Liver (tissue), 9 donors: Measurements from ENCODE around the gene KIF26B. TPM values are rescaled to one million over a fixed set of nuclear protein-coding genes. Genes with fewer than 3 reads are reported as not detected.
A peak's percentile ranks its signal among the peaks of the same experiment; 100 is the strongest.

Source experiments
- DNase-seq: peaks from one replicate; pipeline ENCODE4 v3.0.0-alpha.2; 2017; ENCODE audit warnings: low spot score
- H3K27ac ChIP-seq, 2 donors: one replicate each; pipeline ENCODE4 v1.7.0; 2013; ENCODE audit warnings: inconsistent platforms in 2 of 2, low read length in 2 of 2, control low read depth in 1 of 2, low read depth in 1 of 2, mild to moderate bottlenecking in 1 of 2
- H3K27me3 ChIP-seq, 4 donors: one replicate each; pipeline versions ENCODE4 v1.6.1 to v1.7.0; 2013; ENCODE audit warnings: low read length in 3 of 4, inconsistent platforms in 1 of 4, mild to moderate bottlenecking in 1 of 4, moderate library complexity in 1 of 4; ENCODE audit not compliant: control insufficient read depth in 4 of 4, insufficient read depth in 4 of 4
- H3K36me3 ChIP-seq, 4 donors: one replicate each; pipeline versions ENCODE4 v1.6.1 to v1.7.0; 2013; ENCODE audit warnings: low read length in 3 of 4, mild to moderate bottlenecking in 3 of 4, low read depth in 1 of 4, moderate library complexity in 1 of 4; ENCODE audit not compliant: control insufficient read depth in 4 of 4, insufficient read depth in 3 of 4
- H3K4me1 ChIP-seq, 4 donors: one replicate each; pipeline versions ENCODE4 v1.6.1 to v1.7.0; 2013; ENCODE audit warnings: low read length in 3 of 4, mild to moderate bottlenecking in 3 of 4, moderate library complexity in 1 of 4; ENCODE audit not compliant: control insufficient read depth in 4 of 4, insufficient read depth in 4 of 4
- H3K4me3 ChIP-seq, 3 donors: one replicate each; pipeline versions ENCODE4 v1.6.1 to v1.7.0; 2013; ENCODE audit warnings: low read length in 3 of 3, control low read depth in 1 of 3, low read depth in 1 of 3, mild to moderate bottlenecking in 1 of 3
- H3K9ac ChIP-seq, 2 donors: one replicate each; pipeline ENCODE4 v1.7.0; 2013; ENCODE audit warnings: low read length in 2 of 2, mild to moderate bottlenecking in 2 of 2, moderate library complexity in 2 of 2, control low read depth in 1 of 2, low read depth in 1 of 2
- H3K9me3 ChIP-seq, 4 donors: one replicate each; pipeline versions ENCODE4 v1.6.1 to v1.7.0; 2013; ENCODE audit warnings: low read length in 3 of 4; ENCODE audit not compliant: control insufficient read depth in 4 of 4
- ATF3 ChIP-seq: IDR thresholded peaks from 2 replicates; pipeline ENCODE4 v1.6.1; 2016; ENCODE audit warnings: antibody characterized with exemption
- EGR1 ChIP-seq, 2 donors: IDR thresholded peaks; 2 replicates each; pipeline ENCODE4 v1.6.1; 2016 to 2018; ENCODE audit warnings: antibody characterized with exemption in 2 of 2, low read depth in 2 of 2
- FOXA1 ChIP-seq: IDR thresholded peaks from 2 replicates; pipeline ENCODE4 v1.6.1; 2016; ENCODE audit warnings: antibody characterized with exemption
- FOXA2 ChIP-seq: IDR thresholded peaks from 2 replicates; pipeline ENCODE4 v1.6.1; 2016; ENCODE audit warnings: antibody characterized with exemption
- HNF4A ChIP-seq, 2 donors: conservative IDR thresholded peaks; 2 replicates each; pipeline ENCODE4 v1.6.1; 2016; ENCODE audit warnings: antibody characterized with exemption in 2 of 2, mild to moderate bottlenecking in 2 of 2
- HNF4G ChIP-seq: IDR thresholded peaks from 2 replicates; pipeline ENCODE4 v1.6.1; 2016; ENCODE audit warnings: antibody characterized with exemption
- MAX ChIP-seq: IDR thresholded peaks from 2 replicates; pipeline ENCODE4 v1.6.1; 2016; ENCODE audit warnings: antibody characterized with exemption
- NR2F2 ChIP-seq: IDR thresholded peaks from 2 replicates; pipeline ENCODE4 v1.6.1; 2016; ENCODE audit warnings: antibody characterized with exemption
- RAD21 ChIP-seq, 2 donors: IDR thresholded peaks; 2 replicates each; pipeline ENCODE4 v1.6.1; 2016; ENCODE audit warnings: antibody characterized with exemption in 2 of 2, mild to moderate bottlenecking in 2 of 2
- RXRA ChIP-seq, 2 donors: IDR thresholded peaks; 2 replicates each; pipeline ENCODE4 v1.6.1; 2017 to 2018; ENCODE audit warnings: antibody characterized with exemption in 2 of 2, mild to moderate bottlenecking in 1 of 2
- SP1 ChIP-seq: IDR thresholded peaks from 2 replicates; pipeline ENCODE4 v1.6.1; 2018; ENCODE audit warnings: antibody characterized with exemption, mild to moderate bottlenecking
- TAF1 ChIP-seq: conservative IDR thresholded peaks from 2 replicates; pipeline ENCODE4 v1.6.1; 2016; ENCODE audit warnings: antibody characterized with exemption, mild to moderate bottlenecking
- ZBTB33 ChIP-seq: IDR thresholded peaks from 2 replicates; pipeline ENCODE4 v1.6.1; 2016; ENCODE audit warnings: antibody characterized with exemption
- WGBS: extraction: QIAGEN DNeasy Blood & Tissue Kit; methylation state at CpG from one replicate; pipeline ENCODE4 v1.1.7; 2013; 5-methylcytosine and 5-hydroxymethylcytosine counted together
- polyA plus RNA-seq, 2 donors: library from polyadenylated mRNA; stranded (reverse) in 1 of 2; unstranded in 1 of 2; fragments of 200-250 nt in 1 of 2; fragments of >200 nt in 1 of 2; fragmentation: Nextera tagmentation in 1 of 2; extraction: Ambion mirVana in 1 of 2; gene quantifications; one replicate each; pipeline versions ENCODE4 v1.2.1 to v1.2.3, GENCODE V29; 2013 to 2015
- total RNA-seq, 2 donors: library from RNA; depleted of rRNA; stranded (reverse); fragments of >200 nt; gene quantifications; one replicate each; pipeline ENCODE4 v1.2.3, GENCODE V29; 2014
- TF ChIP-seq, protein P1 (sequence below): fragments of 150-350 bp; IDR thresholded peaks from 2 replicates; pipeline ENCODE4 v1.5.1; 2017; ENCODE audit warnings: improper control_type of control experiment, low read depth, low read length; ENCODE audit not compliant: missing input control
- TF ChIP-seq, protein P2 (sequence below): IDR thresholded peaks from 2 replicates; pipeline ENCODE4 v1.6.1; 2016; ENCODE audit warnings: antibody characterized with exemption, mild to moderate bottlenecking
- donor health status: healthy.
- donor health status: healthy.
- donor health status: healthy.
- donor health status: healthy.
- donor health status: healthy.

The KIF26B gene
- total and polyA plus RNA-seq, 4 donors, result 0.10 to 1.7 (median 0.34) TPM

GRCh38 chr1:245148861-245149260, 5.9 kb upstream of the KIF26B start (continued):
- TF ChIP-seq FOXA2, result no peak
- no peak for TF ChIP-seq EGR1 (IDR thresholded peaks at IDR 0.05; ENCODE audit: low read depth in 2 of 2)
- no peak for TF ChIP-seq HNF4A (conservative IDR thresholded peaks at IDR 0.05)

DNA sequence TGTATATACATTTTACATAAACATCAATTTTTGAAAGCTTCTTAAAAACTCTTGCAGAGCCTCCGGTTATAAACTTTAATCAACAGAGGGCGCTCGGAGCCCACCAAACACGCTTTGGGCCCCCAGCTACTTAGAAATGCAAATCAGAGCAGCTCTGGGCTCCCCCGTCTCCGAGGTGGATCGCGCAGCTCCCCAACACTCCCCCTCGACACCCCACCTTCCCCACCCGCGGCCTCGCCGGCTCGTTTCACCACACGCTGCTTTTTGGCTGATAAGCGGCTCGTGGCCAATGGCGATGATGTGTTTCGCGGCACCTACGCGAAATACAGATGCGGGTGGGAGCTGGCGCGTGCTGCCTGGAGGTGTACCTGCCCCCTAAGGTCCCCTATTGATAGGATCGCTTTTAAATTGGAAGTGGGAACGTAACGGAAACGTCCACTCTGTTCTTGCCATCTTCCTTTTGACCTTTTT, 1.7 kb upstream of the KIF26B start:
- Histone ChIP-seq H3K36me3 (no peaks in the 10 kb centered on the region), H3K4me1 (peaks cover 23 to 40% (median 33%) of the 10 kb centered on the region in 4 donors), H3K9ac (no peak overlapping the region), H3K9me3 (no peaks in the 10 kb centered on the region), H3K27ac (no peak overlapping the region), H3K27me3 (peaks cover 0 to 7% (median 0%) of the 10 kb centered on the region in 4 donors), H3K4me3 (peak overlapping the region; percentile 42 to 72 (median 70))
- TF ChIP-seq, protein P1, sequence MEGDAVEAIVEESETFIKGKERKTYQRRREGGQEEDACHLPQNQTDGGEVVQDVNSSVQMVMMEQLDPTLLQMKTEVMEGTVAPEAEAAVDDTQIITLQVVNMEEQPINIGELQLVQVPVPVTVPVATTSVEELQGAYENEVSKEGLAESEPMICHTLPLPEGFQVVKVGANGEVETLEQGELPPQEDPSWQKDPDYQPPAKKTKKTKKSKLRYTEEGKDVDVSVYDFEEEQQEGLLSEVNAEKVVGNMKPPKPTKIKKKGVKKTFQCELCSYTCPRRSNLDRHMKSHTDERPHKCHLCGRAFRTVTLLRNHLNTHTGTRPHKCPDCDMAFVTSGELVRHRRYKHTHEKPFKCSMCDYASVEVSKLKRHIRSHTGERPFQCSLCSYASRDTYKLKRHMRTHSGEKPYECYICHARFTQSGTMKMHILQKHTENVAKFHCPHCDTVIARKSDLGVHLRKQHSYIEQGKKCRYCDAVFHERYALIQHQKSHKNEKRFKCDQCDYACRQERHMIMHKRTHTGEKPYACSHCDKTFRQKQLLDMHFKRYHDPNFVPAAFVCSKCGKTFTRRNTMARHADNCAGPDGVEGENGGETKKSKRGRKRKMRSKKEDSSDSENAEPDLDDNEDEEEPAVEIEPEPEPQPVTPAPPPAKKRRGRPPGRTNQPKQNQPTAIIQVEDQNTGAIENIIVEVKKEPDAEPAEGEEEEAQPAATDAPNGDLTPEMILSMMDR, result peak; percentile 69
- TF ChIP-seq RXRA (IDR thresholded peaks at IDR 0.05) (no peak), MAX (no peak), FOXA1 (no peak), HNF4G (no peak), RAD21 (IDR thresholded peaks at IDR 0.05) (peak; percentile 83 to 86)
- WGBS, result under 1% methylated on average over 29 of the region's 29 CpGs
- DNase-seq, result peak; percentile 47

DNA sequence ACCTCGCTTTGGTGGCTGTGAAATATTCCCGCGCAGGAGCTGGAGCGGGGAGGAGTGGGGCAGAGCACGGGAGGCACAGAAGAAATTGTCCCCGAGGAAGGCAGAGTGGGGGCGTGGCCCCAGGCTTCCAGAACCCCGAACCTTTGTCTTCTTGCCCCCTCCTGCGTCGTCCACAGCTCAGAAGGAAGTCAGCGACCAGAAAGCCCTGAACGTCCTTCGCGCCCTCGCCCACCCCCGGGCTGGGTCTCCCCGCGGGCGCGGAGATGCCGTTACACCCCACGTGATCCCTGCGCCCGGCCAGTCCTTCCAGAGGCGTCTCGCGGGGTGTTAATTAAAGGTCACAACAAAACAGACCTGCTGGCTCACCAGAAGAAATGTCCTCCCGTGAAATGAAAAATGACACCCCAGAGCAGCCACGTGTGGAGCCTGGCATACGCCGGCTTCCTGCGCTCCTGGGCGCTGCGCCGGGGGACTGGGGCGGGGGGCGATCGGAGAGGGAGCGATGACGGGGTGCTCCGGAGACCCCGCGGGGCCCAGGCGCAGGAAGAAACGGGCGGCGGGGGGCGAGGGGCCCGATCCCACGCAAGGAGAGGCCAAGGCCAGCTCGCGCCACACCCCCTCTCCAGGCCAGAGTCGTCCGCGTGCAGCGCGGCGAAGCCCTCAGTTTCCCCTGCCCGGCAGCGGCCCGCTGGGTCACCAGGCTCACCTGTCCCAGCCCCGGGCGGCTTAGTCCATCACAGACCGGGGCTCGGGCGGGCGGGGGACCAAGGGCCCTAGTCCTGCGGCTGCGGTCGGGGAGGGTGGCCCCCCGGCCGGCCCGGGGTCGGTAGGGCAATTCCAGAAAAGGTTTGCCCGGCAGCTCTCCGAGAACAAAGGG, 995 bp upstream of the KIF26B start:
- peaks cover 0 to 7% (median 0%) of the 10 kb centered on the region in 4 donors for H3K27me3 ChIP-seq
- H3K9ac ChIP-seq, result no peak overlapping the region
- peaks cover 0 to under 1% (median 0%) of the 10 kb centered on the region in 4 donors for H3K9me3 ChIP-seq
- DNase-seq, result no peak
- peak overlapping the region; percentile 42 to 72 (median 70) for H3K4me3 ChIP-seq
- H3K4me1 ChIP-seq, result peaks cover 23 to 40% (median 33%) of the 10 kb centered on the region in 4 donors
- H3K27ac ChIP-seq, result no peak overlapping the region
- no peaks in the 10 kb centered on the region for H3K36me3 ChIP-seq
- TF ChIP-seq SP1, result no peak
- no peak for TF ChIP-seq ATF3
- no peak for TF ChIP-seq RAD21 (IDR thresholded peaks at IDR 0.05)
- TF ChIP-seq TAF1, result no peak
- TF ChIP-seq, protein P2, sequence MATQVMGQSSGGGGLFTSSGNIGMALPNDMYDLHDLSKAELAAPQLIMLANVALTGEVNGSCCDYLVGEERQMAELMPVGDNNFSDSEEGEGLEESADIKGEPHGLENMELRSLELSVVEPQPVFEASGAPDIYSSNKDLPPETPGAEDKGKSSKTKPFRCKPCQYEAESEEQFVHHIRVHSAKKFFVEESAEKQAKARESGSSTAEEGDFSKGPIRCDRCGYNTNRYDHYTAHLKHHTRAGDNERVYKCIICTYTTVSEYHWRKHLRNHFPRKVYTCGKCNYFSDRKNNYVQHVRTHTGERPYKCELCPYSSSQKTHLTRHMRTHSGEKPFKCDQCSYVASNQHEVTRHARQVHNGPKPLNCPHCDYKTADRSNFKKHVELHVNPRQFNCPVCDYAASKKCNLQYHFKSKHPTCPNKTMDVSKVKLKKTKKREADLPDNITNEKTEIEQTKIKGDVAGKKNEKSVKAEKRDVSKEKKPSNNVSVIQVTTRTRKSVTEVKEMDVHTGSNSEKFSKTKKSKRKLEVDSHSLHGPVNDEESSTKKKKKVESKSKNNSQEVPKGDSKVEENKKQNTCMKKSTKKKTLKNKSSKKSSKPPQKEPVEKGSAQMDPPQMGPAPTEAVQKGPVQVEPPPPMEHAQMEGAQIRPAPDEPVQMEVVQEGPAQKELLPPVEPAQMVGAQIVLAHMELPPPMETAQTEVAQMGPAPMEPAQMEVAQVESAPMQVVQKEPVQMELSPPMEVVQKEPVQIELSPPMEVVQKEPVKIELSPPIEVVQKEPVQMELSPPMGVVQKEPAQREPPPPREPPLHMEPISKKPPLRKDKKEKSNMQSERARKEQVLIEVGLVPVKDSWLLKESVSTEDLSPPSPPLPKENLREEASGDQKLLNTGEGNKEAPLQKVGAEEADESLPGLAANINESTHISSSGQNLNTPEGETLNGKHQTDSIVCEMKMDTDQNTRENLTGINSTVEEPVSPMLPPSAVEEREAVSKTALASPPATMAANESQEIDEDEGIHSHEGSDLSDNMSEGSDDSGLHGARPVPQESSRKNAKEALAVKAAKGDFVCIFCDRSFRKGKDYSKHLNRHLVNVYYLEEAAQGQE, result no peak
- TF ChIP-seq HNF4A (conservative IDR thresholded peaks at IDR 0.05), result no peak
- no peak for TF ChIP-seq FOXA1
- no peak for TF ChIP-seq FOXA2
- TF ChIP-seq NR2F2, result no peak
- no peak for TF ChIP-seq ZBTB33
- WGBS, result 3% methylated on average over 76 of the region's 76 CpGs
